NCI-H1436 treated with DMSO at 0.1 percent for 48 hours (cell line): ENCODE measurements around the gene ARID3A.
"Not testable (repeated sequence)": the region's sequence is repeated elsewhere in the genome, so short reads cannot be mapped to it uniquely, and the experiment has no call there.

Source experiments
- DNase-seq: peaks from one replicate; lab custom pipeline; 2025; lab: John Stamatoyannopoulos, UW

The ARID3A gene

DNA sequence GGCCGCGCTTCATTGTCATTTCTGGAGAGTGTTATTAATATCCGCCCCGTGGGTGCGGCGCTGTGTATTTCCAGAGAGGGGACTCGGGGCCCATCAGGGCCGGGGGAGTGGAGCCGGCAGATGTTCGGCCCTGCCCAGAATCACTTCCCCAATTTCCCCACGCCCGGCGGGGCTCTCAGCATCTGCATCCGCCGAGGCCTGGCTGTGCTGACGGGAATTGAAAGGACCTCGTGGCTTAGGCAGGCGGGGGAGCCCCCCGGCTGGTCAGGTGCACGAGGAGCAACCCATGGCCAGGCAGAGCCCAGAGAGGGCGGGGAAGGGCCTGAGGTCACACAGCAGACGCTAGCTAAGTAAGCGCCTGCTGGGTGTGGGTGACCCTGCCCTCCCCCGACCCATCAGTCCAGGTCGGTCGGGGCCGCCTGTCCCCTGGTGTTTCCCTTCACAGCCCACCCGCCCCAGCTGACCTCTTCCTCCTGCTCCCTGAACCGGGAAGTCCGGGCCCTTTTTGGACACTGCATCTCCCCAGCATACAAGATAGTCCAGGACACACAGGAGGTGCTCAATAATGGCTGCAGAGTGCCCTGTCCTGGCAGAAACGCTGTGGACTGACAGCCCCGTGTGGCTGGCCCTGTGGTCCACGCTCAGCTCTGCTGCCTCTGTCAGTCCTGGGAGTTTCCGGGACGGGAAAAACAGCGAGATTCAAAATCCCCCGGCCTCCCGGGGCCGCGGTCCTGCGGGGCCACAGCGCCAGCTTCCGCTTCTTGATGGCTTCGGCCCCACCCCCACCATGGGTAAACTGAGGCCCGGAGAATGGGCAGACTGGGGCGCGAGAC, 22.1 kb downstream of the ARID3A start:
- DNase-seq: no peak

DNA sequence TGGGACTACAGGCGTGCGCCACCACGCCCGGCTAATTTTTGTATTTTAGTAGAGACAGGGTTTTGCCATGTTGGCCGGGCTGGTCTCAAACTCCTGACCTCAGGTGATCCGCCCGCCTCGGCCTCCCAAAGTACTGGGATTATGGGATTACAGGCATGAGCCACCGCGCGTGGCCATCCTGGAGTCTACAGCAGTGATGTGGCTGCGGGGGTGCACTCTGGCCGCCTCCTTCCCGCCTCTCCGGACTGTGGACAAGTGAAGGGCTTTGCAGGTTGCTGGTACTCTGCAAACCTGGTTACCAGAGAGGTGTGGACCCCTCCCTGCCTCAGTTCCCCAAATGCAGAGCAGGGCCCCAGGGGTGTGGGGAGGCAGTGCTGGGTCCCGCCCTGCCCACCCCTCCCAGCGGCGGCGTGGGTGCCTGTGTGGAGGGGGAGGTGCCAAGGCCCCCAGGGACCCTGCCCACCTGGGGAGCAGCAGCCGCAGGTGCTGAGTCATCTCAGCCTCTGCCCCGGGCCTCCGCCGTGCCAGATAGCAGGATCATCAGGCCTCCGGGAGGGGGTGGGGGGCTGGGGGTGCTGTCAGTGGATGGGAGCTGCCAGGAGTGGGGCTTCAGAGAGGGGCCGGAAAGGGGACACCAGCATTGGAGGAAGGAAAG, 23.1 kb downstream of the ARID3A start:
- DNase-seq: no peak

DNA sequence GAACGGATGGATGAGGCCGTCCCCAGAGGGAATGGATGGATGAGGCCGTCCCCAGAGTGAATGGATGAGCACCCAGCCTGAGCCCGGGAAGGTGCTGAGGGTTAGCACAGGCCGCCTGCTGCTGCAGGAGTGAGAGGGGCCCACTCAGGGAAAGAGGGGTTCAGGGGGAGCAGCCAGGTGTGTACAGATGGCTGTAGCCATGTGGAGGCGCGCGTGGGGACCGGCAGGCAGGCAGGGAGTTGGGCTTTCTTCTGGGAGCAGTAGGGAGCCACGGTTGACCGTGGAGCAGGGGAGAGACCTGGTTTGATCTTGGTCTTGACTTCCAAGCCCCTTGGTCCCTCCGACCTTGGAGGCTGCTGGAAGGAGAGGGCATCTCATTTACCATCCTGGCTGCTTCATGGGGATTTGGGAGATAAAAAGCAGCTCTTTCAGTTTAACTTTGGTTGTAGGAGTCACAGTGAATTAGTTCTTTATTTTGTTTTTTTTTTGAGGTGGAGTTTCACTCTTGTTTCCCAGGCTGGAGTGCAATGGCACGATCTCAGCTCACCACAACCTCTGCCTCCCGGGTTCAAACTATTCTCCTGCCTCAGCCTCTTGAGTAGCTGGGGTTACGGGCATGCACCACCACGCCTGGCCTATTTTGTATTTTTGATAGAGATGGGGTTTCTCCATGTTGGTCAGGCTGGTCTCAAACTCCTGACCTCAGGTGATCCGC, 24.7 kb downstream of the ARID3A start:
- no peak for DNase-seq

DNA sequence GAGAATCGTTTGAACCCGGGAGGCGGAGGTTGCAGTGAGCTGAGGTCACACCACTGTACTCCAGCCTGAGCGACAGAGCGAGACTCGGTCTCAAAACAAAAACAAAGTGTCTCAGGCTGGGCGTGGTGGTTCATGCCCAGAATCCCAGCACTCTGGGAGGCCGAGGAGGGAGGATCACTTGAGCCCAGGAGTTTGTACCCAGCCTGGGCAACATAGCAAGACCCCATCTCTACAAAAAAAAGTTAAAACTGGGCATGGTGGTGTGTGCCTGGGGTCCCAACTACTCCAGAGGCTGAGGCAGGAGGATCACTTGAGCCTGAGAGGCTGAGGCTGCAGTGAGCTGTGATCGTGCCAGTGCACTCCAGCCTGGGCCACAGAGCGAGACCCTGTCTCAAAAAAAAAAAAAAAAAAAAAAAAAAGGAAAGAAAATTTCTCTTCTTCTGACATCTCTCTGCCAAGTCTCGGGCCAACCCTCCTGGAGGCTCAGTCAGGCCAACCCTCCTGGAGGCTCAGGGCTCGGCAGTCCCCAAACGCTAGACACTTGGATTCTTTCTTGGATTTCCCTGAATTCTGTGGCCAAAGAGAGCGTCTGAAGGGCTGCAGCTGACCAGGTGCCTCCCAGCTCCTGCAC, 26.3 kb downstream of the ARID3A start:
- no peak for DNase-seq

DNA sequence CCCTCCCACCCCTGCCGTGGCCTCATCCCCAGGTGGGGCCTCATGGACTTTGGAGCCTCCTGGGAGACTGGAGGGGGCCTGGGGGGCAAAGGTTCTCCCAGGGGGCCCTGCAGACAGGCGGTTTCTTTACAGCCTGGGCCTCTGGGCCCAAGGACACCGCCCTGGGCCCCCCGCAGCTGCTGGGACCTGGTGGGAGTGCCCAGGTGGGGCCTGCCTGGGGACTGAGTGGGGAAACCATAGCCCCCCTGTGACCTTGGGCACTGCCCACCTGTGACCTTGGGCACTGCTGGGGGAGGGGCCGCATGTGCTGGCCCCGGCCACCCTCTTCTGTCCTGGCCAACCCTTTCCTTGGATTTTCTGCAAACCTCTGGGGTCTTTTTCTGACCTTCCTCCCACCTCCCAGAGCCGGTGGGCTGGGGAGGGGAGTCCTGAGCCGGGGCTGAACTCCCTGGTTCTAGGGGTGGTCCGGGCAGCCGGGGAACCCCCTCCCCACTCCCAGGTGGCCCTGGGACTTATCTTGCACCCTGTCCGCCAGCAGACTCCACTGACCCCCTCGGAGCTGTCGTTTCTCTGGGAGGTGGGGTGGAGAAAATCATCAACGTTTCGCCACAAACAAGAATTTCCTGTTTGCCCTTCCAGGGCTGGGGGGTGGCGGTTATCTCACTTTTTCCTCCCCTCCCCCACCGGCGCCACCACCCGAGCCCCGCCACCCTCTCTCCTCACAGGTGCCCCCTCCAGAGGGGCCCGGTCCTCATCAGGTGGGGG, 27.0 kb downstream of the ARID3A start:
- no peak for DNase-seq

DNA sequence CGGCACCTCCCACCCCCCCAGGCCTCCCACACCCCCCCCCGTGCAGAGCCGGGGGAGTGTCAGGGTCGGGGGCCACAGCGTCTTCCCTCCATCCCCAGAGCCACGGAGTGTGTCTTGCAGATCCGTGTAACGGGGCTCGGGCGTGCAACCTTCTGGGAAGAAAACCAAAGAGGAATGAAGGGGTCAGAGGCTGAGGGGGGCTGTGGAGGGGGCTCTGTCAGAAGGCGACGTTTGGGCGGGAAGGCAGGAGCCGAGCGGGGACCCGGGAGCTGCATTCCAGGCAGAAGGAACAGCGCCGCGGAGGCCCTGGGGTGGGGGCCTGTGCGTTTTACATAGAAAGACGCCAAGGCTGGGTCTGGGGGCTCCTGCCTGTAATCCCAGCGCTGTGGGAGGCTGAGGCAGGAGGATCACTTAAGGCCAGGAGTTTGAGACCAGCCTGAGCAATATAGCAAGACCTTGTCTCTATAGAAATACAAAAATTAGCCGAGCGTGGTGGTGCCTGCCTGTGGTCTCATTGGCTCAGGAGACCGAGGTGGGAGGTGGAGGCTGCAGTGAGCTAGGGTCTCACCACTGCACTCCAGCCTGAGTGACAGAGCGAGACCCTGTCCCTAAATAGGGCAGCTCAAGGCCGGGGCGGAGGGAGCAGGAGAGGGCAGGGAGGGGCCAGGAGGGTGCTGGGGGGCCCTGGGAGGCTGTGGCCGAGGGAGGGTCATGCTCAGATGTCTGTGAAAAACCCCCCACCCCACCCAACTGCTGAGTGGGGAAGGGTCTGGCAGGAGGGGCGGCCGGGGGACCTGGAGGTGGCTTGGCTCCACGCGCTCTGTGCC, 27.8 kb downstream of the ARID3A start:
- no peak for DNase-seq

DNA sequence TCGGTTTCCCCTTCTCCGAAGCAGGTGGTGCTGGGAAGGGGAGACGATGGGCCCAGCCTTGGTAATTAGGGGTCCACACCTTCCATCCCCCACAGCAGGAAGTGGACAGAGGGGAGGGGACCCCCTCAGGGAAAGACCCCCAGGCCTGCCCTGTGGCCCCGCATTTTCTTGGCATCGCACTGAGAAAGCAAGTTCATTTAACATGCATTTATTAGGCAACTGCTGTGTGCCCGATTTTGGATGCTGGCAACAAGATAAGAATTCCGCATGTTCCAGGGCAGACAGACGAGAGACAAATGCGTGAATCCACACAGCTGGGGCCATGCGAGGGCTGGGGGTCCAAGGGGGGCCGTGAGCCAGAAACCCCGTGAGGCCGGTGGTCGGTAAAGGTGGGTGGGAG, 28.4 kb downstream of the ARID3A start:
- no peak for DNase-seq

DNA sequence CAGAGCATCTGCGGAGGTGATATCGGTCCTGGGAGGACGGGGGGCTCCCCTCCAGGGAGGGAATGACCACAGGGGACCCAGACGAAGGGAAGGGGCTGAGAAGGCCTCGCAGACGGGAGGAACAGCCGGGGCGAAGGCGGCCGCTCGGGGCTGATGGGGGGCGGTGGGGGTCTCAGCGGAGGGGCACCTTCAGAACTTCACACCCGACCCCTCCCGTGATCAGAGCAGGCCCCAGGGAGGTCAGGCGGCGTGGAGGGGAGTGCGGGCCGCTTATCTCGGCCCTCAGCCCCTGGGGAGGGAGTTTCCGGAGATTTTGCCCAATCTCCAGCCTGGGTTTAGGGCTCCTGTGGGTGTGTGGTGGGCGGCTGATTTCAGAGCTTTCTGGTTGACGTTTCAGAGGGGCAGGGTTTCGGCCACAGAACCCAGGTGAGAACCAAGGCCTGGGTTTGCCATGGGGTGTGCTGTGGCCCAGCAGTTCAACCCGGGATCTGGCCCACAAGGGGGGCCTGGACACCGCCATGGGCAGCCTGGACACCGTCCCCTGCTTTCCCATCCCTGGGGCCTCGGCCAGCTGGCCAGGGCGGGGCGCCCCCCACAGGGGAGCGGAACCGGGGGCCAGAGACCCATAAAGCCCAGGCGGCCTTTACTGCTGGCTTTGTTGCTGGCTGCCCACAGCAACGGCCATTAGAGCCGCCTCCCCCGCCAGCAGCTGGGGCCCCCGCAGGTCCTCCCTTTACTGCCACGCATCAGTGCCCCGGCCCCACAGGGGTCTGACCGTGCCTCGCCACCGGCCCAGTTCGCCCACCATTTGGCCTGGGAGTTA, 29.0 kb downstream of the ARID3A start:
- no peak for DNase-seq

DNA sequence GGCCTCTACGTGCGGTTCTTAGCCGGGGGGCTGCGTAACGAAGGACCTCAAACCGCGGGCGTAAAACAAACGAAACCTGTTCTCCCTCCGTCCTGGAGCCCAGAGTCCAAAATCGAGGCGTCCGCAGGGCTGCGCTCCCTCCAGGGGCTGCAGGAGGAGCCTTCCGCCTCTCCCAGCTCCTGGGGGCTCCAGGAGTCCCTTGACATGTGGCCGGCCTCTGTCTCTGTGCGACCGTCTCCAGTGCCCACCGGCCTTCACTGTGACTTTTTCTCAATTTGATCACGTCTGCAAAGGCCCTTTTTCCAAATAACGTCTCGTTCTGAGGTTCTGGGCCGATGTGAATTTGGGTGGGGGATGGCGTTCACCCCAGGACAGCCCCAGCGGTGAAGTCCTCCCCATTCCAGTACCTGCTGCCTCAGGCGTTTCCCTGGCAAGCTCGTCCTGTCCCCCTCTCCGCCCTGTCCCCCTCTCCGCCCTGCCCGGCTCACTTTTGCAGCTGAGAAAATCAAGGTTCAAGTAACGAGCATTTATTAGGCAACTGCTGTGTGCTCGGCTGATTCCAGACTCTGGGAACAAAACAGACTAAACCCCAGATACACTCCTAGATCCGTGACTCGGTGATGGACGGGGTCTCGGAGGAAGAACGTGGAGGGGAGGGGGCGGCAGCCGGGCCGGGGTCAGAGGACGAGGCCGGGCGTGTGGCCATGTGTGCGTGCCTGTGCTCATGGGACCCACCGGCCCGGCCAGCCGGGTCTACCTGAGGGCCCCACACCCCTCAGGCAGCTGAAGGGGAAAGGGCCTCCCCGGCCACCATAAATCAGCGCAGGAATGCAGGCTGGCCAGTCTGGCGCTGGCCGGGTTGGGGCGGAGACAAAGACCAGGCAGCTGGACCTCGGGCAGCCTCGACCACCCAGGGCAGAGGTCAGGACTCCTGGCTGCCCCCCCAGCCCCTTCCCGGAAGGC, 30.2 kb downstream of the ARID3A start:
- no peak for DNase-seq

DNA sequence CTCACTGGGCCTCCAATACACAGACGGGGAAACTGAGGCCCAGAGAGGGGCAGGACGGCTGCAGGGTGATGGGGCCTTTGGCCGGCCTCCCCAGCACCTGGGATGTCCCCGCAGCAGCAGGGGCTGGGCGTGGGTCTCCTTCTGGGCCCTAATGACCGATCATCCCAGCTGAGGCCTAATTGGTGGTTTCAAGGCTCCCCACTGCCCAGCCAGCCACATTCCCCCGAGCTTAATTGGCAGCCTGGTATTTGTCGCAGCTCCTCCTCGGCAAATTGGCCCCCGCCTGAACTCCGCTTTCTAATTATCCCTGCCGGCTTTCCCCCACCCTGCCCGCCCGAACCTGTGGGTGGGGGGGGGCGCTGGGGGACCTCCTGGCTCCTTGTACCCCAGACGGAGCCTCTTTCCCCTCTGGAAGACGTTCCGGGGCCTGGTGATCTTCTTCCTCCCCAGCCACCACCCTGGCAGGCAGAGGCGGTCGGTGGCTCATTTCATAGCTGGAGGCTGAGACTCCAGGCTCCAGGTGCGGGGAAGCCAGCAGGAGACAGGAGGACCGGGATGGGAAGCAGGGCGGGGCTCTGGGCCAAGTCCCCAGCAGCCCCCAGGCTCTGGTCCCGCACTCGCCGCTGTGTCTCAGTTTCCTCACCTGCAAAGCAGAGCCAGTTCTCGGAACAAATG, 31.1 kb downstream of the ARID3A start:
- no peak for DNase-seq

DNA sequence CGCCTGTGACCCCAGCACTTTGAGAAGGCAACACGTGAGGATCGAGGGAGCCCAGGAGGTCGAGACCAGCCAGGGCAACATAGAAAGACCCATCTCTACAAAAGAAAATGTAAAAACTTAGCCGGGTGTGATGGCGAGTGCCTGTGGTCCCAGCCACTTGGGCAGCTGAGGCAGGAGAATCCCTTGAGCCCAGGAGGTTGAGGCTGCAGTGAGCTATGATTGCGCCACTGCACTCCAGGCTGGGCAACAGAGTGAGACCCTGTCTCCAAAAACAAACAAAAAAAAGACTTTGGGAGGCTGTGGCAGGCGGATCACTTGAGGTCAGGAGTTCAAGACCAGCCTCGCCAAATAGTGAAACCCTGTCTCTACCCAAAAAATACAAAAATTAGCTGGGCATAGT, 31.7 kb downstream of the ARID3A start:
- DNase-seq: not testable (repeated sequence)

DNA sequence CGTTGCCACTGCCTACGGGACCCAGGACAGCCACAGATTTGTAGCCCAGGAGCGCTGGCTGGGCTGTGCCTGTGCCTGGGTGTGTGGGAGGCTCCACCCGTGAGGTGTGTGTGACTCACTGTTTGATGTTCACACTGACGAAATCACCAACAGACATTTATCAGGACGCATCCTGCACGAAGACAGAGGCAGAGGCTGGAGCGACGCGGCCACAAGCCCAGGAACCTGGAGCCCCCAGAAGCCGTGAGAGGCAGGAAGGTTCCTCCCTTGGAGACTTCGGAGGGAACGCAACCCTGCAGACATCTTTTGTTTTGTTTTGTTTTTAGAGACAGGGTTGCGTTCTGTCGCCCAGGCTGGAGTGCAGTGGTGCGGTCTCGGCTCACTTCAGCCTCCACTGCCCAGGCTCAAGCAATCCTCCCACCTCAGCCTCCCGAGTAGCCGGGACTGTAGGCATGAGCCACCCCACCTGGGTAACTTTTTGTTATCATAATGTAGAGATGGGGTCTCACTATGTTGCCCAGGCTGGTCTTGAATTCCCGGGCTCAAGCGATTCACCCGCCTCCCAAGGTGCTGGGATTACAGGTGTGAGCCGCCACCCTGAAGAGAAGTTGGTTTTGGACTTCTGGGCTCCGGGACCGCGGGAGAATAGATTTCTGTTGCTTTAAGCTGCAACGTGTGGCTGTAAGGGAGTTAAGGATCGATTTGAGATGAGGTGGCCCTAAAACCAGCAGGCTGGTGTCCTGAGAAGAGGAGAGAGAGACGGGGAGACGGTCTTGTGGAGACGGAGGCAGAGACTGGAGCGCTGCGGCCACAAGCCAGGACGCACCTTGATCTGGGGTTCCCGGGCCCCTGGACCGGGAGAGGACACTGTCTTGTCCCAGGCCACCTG, 33.4 kb downstream of the ARID3A start:
- no peak for DNase-seq

DNA sequence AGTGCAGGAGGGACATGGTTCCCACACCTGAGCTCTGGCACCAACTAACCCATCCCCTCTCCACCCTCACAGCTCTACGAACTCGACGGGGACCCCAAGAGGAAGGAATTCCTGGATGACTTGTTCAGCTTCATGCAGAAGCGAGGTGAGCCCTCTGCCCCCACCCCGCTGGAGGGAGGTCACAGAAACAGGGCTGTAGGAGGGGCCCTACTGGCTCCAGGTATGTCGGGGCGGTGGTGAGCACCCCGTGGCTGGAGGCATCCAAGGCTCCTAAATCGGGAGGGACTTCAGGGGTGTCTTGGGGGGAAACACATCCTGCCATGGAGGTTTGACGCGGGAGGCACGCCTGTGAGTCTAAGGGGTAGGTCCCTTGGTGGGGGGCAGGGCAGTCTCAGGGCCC, 34.2 kb downstream of the ARID3A start:
- no peak for DNase-seq

DNA sequence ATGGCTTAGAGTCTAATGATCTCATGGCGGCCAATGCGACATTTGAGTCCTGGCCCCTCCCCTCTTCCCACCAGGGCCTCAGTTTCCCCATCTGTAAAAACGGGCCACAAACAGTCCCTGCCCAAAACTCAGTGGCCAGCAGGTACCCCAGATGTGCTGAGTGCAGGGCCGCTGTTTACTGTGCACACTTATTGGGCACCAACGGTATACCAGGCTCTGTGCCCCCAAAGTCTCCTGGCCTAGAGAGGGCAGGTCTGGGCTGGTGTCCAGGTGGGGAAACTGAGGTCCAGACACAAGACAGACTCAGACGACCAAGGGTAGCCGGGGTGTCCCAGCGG, 34.7 kb downstream of the ARID3A start:
- no peak for DNase-seq

DNA sequence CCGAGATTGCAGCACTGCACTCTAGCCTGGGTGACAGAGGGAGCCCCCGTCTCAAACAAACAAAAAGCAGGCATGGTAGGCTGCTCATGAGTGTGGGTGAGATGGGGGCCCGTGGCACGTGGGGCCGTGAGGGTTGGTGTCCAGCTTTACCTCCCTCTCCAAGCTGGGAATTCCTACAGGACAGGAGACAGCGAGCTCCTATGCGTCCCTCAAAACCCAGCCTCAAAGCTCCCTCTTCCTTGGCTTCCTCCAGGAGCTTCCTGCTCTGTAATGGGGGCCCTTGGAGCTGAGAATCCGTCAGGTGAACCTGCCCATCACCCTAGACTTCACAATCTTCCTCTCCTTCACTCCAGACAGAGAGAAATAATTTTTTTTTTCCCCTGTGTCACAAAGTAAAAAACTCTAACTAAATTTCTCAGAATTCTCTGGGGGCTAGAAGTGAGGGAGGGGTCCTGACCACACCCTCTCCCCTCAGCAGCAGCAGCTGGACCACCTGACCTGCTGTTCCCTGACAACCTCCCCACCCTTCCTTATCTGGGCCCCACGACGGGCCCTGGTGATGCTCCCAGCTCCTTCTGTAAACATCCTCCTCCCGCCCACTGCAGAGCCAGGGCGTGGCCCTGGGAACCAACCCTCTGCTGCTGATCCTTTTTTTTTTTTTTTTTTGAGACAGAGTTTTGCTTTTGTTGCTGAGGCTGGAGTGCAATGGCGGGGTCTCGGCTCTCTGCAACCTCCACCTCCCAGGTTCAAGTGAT, 36.2 kb downstream of the ARID3A start:
- no peak for DNase-seq

DNA sequence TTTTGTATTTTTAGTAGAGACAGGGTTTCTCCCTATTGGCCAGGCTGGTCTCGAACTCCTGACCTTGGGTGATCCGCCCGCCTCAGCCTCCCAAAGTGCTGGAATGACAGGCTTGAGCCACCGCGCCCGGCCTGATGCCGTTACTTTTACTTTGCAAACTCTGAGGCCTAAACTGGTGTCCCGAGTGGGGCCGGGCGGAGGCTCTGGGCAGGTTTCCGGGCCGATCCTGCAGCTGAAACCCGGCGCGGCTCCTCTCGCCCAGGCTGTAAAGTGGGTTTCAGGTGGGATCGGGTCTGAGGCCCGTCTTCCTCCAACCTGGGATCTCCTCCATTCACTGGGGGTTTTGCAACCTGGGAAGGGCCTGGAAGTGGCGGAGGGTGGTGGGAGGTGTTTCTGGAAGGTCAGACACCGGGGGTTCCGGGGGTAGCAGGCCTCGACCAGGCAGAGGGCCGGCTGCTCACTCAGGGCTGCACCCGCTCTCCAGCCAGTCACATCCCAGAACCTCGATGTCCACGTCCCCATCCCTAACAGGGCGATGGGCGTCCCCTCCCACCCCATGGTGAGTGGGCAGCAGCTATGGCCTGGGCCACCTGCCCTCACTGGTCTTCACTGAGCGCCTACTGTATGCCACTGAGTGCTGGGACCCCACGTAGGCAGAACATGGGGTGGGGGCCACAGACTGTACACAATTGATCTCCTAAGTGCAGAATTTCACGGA, 37.0 kb downstream of the ARID3A start:
- no peak for DNase-seq
